HG03175 (cell line): ENCODE results near the gene NKAIN4.

Experiments used
- ATAC-seq: cut with Tn5 transposase; IDR thresholded peaks from one replicate; pipeline ENCODE4 v1.9.1; 2021; ENCODE audit warnings: mild to moderate bottlenecking, moderate library complexity; ENCODE audit not compliant: unreplicated experiment

Gene NKAIN4

DNA sequence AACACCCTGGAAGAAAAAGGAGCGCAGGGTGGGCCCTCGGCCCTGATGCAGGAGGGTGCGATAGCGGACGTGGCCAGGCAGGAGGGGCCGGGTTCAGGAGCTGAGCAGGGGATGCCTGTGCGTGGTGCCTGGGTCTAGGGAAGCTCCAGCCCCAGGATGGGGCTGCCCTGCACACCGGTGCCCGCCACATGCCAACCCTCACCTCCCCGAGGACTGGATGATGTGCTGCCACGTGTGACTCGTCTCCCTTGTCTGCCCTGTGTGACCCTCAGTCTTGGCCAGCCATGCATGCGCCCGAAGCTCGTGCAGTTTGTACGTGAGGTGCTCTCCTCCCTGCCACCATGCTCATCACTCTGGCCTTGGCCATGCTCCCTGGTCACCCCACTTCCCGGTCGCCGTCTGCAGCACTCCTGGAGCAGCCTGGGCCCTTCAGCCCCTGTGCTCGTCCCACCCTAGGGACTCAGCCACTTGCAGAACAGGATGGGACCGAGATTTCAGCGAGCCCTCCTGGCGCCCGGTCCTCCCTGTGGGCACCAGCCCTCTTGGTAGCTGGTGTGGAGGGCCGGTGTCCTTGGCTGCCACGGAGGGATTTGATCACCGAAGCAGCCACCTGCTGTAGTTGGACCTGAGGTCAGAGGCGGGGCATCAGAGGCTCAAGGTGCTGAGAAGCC, 34.5 kb upstream of the NKAIN4 start:
- ATAC-seq = no peak

DNA sequence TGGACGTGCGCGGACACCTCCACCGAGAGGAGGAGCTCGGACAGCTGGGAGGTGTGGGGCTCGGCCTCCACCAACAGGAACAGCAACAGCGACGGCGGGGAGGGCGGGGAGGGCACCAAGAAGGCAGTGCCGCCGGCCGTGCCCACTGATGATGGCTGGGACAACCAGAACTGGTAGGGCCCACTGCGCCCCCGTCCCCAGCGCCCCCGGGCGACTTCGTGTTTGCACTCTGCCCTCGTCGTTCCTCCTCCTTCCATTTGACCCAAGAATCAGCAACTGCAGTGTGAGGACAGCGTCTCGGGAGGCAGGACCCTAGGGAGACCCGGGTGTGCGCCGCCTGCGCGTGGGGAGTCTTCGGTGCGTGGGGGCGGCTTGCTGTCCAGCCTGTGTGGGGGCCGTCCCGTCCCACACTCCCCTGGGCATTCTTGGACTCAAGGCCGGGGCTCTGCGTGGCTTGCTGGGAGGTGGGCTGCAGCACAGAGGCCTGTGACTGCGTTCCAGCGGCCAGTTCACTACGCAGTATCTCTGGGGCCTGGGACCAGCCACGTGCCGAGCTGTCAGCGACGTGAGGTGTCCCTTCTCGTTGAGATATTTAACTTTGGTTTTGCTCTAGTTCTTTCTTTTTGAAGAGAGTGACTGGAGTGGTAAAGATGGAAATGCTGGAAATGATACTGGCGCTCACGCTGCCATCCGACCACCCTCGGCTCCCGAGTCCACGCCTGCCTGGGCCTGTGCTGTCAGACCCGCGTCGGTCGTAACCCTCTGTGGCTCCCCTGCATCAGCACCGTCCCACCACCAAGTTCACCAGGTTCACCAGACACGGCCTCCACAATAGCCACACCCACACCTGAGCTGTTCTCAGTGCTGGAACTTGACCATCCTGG, 33.7 kb upstream of the NKAIN4 start:
- ATAC-seq = no peak

DNA sequence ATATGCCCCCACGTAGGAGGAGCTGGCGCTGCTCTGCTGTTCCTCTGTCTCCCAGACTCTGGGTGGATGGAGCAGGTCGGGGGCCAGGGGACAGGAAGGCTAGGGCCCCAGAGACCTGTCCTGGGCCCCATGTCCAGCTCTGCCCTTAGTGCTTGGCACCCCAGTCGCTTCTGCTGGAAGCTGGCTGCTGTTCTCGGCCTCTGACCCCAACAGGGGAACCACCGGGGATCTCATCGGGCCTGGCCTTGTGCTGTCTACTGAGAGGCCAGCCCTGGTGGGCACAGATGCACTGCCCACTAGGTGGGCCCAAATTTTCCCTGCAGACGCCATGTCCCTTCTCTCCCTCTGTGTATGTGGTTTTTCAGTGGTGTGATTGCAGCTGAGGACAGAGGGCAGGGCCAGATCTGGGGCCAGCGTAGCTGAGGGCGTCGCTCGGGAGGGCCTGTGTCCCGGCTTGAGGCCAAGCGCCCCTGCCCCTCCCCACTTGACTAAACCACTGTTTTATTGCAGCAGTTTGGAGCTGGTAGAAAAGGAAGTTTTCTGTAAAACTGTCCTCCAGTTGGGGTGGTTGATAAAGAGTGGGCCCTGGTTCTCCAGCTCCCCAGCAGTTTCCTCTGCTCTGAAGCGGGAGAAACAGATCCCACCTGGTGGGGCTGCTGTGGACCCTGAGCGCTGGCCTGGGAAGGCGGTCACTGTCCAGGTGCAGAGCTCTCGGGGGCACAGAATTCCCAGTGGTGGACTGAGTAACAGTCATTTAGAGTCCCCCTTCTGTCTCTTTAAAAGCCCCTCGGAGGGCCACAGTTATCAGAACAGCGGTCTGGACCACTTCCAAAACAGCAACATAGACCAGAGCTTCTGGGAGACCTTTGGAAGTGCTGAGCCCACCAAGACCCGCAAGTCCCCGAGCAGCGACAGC, 32.8 kb upstream of the NKAIN4 start:
- no peak for ATAC-seq

DNA sequence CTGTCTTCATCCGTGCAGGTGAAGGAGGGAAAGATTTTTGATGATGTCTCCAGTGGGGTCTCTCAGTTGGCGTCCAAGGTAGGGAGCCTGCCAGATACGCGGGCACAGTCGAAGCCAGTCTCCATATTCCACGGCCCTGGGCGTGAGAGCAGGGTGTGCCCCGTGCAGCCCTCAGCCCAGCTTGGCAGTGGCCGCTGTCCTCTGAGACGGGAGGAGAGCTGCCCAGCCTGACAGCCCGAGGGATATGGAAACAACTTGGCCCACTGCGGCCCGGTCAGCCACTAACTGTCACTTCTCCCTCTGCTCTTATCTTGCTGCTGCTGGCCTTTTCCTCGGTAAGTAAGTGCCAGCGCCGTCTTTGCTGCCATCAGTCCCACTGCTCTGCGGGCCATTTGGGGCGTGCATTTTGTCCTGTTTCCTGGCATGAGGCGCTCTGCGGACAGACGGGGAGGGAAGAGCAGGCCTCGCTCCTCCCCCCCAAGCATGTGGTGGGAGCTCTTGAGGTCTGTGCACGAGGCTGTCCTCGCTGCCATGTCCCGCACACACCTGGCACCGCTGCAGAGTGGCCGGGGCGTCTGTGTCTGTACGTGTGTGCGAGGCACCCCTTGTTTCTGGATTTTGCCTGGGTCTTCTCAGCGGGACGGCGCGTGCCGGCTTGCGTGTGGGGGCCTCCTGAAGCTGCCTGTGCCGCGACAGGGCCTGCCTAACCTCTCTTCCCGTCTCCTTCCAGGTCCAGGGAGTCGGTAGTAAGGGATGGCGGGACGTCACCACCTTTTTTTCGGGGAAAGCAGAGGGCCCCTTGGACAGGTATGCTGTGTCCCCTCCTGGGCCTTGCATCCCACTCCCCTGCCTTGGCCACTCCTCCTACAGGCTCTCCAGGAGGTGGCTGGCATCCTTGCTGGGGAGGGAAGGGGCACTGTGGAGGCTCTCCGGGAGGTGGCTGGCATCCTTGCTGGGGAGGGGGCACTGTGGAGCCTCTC, 31.7 kb upstream of the NKAIN4 start:
- no peak for ATAC-seq

DNA sequence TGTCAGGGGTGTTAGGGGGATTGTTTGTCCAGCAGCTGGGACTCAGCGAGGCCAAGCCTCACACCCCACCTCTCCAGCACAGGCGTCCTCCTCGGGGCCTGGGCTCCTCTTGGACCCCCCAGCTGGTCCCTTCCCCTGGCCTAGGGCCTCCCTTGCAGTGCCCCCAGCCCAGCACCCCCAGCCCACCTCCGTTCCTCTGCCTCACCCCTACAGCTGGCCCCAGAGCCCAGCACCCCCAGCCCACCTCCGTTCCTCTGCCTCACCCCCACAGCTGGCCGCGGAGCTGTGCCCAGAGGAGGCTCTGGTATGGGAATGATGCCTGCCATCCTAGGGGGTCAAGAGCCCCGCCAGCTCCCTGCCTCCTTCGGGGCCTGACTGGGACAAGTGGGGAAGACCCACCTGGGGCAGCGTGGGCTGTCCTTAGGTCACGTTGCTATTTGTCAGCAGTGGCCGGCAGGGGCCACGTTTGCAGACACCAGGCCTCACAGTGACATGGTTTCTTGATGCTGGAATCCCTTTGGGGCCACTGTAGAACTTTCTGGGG, 30.8 kb upstream of the NKAIN4 start:
- no peak for ATAC-seq

DNA sequence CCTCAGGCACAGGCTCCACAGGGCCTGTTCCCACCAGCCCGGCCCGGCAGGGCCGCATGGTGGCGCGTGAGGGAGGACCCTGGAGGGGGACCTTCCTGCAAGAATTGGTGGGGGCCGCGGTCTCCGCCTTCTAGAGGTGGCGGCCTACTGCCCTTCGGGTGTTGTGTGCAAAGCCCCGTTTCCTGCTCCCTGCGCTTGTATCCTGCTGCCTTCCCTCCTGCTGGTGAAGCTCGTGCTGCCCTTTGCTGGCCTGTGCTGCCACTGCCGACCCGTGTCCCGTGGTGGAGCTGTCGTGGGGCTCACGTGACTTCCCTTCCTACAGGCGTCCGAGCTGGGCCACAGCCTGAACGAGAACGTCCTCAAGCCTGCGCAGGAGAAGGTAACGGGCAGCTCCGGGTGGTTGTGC, 30.3 kb upstream of the NKAIN4 start:
- no peak for ATAC-seq

DNA sequence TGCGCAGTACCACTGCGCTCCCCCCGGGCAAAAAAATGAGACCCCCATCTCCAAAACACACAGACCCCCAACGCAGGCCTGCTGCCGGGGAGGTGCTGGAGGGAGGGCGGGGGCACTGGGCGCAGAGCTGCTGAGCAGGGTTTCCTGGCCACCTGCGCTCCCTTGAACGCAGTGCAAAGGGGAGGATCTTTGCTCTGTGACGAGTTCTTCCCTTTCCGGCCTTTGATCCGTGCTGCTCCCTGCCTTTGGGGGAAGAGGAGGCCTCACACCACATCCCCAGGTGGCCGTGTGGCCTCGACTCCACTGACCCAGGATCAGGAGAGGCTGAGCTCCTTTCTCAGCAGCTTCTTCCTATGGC, 29.8 kb upstream of the NKAIN4 start:
- ATAC-seq = no peak

DNA sequence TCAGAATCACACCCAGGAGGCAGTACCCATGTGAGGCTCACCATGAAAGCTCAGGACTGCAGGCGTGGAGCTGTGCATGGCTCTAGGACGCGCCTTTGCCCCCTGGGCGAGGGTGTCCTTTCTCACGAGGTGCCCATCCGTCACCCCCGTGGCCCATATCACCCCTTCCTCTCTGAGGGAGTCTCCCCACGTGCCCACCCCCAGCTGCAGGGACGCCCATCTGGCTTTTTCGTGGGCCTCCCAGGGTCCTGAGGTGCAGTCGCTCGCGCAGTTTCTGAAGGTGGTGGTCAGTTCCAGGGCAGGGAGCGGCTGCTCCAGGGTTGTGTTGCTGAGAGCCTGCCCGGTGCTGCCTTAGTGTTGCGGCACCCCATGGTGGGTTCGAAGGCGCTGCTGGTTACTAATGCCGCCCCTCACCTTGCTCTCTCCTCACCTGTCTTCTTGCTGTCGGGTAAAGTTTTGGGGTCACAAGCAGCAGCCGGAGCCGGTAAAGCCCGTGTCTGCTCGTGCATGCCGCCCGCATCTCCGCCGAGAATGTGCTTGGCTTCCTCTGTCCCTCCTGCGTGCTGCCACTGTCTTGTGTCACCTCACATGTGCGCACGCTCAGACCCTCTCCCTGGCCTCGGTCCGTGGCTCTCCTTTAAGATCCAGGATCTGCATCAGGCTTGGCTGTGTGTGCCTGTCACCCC, 29.3 kb upstream of the NKAIN4 start:
- no peak for ATAC-seq

DNA sequence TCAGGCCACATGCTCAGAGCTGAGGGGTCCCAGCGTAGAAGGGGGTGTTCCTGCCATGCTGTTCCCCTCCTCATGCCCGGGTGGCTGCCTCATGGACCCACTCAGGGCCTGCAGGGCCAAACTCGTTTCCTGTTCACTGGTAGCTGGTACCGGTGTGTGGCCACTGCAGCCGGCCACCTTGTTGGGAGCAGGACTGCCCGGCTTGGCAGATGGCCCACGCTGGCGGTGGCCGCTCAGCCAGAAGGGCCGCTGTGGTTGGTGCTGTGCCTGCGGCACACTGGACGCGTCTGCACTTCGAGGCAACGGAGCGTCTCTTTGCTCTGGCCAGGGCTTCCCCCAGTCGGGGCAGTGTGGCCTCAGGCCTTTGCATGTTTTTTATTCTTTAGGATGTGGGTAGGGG, 28.7 kb upstream of the NKAIN4 start:
- ATAC-seq = no peak

DNA sequence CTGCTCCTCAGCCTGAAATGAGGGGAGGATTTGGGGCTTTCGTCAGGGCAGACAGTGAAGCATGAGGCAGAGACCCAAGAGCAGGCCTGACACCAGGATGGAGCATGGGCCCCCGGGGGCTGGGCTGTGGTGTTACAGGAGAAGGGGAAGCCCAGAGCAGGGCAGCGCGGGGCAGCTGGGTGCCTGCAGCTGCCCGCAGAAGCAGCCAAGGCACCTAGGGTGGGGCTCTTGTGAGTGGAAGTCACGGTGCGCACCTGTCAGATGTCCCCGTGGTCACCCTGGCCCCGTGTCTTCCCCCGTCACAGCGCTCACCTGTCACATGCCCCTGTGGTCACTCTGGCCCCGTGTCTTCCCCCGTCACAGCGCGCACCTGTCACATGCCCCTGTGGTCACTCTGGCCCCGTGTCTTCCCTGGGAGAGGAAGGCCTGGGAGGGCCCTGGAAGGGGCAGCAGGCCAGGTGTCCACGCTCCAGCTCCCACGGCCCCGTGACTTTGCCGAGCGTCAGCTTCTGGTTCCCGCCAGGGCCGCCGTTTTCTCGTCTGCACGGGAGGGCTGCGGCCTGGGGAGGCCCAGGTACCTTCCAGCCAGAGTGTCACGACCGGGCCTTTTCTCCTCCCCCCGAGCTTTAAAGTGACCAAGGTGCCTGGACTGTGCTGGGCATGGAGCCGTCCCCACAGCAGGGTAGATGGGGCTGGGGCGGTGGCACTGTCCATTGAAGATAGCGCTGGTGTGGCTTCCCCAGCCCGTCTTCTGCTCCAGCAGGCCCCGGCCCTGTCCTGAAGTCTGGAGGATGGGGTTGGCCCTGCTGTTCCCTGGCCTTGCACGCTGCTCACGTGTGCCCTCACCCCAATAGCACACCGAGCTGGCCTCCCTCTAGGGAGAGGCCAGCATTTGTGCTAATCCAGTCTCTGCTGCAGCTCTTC, 27.7 kb upstream of the NKAIN4 start:
- no peak for ATAC-seq

DNA sequence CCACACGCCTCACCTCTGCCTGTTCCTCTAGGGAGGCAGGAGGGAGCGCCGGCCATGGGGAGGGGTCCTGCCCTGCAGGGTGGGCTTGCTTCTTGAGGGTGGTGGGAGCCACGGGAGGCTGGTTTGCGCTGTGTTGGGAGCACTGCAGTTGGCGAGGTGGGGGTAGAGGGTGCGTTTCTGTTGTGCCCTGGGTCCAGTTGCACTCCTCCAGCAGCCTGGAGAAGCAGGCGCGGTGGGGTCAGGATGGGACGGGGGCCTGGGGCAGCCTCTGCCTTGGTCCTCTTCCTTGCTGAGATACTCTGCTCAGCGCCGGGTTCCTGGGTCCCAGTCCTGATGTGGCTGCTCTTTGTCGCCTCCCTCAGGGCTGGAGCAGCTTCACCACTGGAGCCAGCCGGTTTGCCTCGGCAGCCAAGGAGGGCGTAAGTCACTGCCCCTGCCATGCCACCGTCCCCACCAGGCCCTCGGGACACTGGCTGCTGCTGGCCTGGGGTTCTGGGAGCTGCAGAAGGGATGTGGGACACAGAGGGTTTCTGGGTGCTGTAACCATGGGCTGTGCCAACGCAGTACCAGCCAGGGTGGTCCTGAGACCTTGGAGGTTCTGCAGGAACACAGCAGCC, 26.8 kb upstream of the NKAIN4 start:
- ATAC-seq = no peak

DNA sequence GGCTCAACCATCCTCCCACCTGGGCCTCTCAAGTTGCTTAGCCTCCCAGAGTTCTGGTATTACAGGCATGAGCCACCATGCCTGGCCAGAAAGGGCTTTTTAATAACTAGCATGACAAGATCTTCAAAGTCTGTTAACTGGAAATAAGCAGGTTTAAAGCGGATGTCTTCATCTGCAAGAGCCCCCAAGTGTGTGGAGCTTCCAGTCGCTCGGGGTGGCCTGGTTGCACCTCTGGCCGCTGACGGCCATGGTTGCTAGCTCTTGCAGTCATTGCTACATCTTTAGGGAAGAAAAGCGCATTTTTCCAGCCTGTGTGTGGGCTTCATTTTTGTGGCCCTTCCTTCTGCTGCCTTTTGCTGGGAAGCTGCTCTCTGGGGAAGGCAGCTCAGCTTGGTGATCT, 26.1 kb upstream of the NKAIN4 start:
- ATAC-seq = no peak

DNA sequence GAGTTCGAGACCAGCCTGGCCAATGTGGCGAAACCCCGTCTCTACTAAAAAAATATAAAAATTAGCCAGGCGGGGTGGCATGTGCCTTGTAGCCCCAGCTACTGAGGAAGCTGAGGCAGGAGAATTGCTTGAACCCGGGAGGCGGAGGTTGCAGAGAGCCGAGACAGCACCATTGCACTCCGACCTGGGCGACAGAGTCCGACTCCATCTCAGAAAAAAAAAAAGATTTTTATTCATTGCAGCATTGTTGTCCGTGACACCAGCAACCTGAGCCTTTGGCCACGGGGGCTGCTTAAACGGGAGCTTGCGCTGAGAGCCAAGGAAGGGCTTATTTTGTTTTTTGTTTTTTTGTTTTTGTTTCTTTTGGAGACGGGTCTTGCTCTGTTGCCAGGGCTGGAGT, 25.7 kb upstream of the NKAIN4 start:
- no peak for ATAC-seq

DNA sequence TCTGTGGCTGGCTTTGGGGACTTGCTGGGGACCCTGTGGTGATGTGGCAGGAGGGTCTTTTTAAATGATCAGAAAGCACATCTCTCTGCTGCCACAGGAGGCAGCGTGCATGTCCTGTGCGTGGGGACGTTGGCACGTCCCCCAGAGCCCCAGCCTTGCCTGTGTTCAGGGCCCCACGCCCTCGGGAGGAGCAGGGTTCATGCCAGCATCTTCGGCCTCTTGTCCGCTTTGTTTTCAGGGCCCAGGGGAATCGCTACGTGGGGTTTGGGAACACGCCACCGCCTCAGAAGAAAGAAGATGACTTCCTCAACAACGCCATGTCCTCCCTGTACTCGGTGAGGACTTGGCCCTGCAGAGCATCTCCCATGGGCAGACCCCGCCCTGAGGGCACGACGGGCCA, 24.4 kb upstream of the NKAIN4 start:
- no peak for ATAC-seq

DNA sequence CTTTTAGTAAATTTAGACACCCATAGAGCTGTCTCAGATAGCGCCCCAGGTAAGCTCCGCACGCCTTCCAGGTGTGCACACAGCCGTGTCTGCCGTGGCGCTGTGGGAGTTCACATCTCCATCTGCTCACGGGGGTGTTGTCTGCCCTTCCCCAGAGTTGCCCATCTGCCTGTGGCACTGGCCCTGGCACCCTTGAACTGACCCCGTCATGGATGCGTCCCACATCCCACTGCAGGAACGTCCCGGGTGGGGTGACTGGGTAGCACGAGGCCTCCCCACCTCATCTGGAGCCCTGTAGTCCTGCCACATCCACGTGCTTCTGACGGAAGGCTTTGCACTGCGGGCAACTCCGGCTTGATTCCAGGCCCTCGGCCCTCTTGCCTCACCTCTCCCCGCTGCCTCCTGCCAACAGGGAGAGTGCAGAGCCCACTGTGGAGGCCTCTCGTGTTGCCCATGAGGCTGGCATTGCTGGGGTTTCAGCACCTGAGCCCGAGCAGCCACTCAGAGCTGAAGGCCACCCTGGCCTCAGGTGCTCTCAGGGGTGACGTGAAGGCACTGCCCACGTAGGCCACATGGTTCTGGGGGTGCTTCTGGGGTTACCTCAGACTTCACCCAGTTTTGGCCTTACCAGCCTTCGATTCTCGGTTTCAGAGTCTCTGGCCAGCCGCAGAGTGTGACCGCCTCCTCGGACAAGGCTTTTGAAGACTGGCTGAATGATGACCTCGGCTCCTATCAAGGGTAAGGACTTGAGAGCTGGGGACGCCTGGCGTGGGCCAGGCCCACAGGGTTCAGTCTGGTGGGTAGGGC, 23.4 kb upstream of the NKAIN4 start:
- no peak for ATAC-seq

DNA sequence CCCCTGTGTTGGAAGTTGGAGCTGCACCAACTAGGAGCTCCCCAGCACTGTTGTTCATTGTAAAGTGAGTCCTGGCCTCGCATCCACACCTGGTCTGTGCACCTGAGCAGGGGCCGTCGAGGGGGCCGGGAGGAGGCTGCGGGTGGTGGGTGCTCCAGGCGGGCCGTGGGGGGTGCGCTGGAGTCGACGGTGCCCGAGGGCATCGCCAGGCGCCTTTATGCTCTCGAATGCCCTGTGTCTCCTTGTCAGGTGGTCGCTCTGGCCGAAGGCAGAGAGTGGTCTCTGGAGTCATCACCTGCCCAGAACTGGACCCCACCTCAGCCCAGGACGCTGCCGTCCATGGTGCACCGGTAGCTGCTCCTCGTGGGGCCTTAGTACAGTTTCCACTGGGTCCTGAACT, 22.7 kb upstream of the NKAIN4 start:
- no peak for ATAC-seq

DNA sequence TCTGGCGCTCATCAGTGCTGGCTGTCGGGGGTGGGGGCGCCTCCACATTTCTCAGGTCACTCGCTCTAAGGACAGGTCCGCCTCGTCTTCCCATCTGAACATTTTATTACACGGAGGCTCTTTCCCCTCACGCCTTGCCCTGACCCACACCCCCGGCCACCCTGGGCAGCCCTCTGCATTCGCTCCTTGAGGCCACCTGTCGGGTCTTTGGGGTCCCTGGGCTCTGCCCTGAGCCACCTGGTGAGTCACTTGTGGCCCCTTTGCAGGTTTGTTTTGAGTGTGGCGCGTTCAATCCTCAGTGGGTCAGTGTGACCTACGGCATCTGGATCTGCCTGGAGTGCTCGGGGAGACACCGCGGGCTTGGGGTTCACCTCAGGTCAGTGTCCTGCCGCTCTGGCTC, 21.6 kb upstream of the NKAIN4 start:
- no peak for ATAC-seq
